NT2/D1 (cell line): ENCODE results near the gene RXFP3.

Experiments used
- SUZ12 ChIP-seq: IDR thresholded peaks from 2 replicates; pipeline ENCODE4 v1.6.1; 2011; ENCODE audit not compliant: insufficient read length, insufficient read depth; ENCODE audit errors: extremely low read depth
- YY1 ChIP-seq: IDR thresholded peaks from 2 replicates; pipeline ENCODE4 v1.6.1; 2011; ENCODE audit not compliant: insufficient read length, insufficient read depth
- ZNF274 ChIP-seq: IDR thresholded peaks from 2 replicates; pipeline ENCODE4 v1.6.1; 2011; ENCODE audit warnings: mild to moderate bottlenecking, low read depth, low read length

DNA sequence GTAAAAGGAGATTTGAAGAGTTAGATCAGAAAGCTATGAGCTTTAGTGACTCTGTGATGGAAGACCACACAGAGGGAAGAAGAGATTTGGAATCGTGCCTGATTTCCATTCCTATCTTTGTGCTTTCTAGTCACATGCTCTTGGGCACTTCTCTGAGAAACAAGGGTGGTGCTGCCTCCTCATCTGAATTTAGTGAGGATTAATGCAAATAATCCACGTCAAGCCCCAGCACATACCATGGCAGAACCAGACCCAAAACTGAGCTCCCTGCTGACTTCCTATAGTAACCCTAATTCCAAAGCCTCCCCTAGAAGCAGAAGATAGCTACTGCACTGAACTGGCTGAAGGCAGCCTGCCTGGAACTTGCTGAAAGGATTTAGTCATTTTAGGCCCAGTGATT, 30.6 kb downstream of the RXFP3 start:
- TF ChIP-seq YY1 (no peak), SUZ12 (no peak), ZNF274 (no peak)
